Stimulated activated memory B cell treated with anti-CD40 and anti-IgM and Interleukin-4, amounts not matched to agents 10 μg/mL and 1 μg/mL and 100 μg/mL, for 72 hours (primary cell): ENCODE measurements around the gene FOXS1.
"Not testable (repeated sequence)": the region's sequence is repeated elsewhere in the genome, so short reads cannot be mapped to it uniquely, and the experiment has no call there.

Source experiments
- ATAC-seq: fragments of 150-1000 bp; cut with Tn5 transposase; 2 replicates; pipeline ENCODE4 v1.10.0; 2021
- H3K27ac Mint-ChIP-seq: one replicate; pipeline ENCODE4 v1.8.0; 2022; ENCODE audit warnings: mild to moderate bottlenecking, mixed read lengths
- H3K27me3 Mint-ChIP-seq: one replicate; pipeline ENCODE4 v1.8.0; 2022; ENCODE audit warnings: mixed read lengths
- H3K36me3 Mint-ChIP-seq: one replicate; pipeline ENCODE4 v1.8.0; 2022; ENCODE audit warnings: mixed read lengths
- H3K4me1 Mint-ChIP-seq: one replicate; pipeline ENCODE4 v1.8.0; 2022; ENCODE audit warnings: mixed read lengths
- H3K4me3 Mint-ChIP-seq: one replicate; pipeline ENCODE4 v1.8.0; 2022; ENCODE audit warnings: mild to moderate bottlenecking, moderate library complexity, mixed read lengths
- H3K9me3 Mint-ChIP-seq: one replicate; pipeline ENCODE4 v1.8.0; 2022; ENCODE audit warnings: mixed read lengths

FOXS1 gene

DNA sequence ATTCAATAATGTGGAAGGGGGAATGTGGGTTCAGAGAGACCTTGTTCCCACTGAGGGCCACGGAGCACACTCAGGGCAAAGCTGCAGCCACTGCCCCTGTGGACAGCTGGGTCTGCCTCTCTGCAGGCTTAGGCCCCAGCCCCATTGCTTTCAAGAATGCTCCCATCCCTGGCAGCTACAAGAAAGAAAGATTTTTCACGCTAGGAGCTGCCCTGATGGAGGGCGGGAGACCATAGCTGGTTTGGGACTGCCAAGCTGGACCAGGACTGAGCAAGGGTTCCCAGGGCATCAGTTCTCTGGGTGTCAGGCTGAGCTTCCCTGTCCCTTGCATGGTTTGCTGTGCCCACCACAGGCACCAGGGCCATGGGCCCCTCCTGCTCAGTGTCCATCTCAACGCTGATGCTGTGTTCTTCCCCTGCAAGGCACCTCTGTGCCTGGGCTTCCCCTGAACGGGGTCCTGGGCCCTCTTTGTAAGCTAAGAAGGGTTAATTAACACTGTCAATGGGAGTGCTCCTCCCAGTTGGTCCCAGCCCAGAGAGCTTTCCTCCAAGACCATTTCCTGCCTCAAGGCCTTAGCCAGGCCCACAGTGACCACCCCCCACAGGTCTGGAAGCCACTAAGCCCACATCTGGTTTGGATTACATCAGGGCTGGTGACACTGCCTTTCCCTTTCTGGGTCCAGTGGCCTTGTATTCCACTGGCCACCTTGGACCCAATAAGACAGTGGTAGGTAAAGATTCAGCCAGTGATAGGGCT lies 8.4 kb downstream of the FOXS1 start:
- no peak for ATAC-seq
- peaks cover 13% of the 10 kb centered on the region for H3K4me1 Mint-ChIP-seq
- H3K27ac Mint-ChIP-seq: no peak overlapping the region
- H3K27me3 Mint-ChIP-seq: peaks cover 9% of the 10 kb centered on the region
- H3K4me3 Mint-ChIP-seq: no peak overlapping the region
- H3K36me3 Mint-ChIP-seq: no peaks in the 10 kb centered on the region
- H3K9me3 Mint-ChIP-seq: no peaks in the 10 kb centered on the region

DNA sequence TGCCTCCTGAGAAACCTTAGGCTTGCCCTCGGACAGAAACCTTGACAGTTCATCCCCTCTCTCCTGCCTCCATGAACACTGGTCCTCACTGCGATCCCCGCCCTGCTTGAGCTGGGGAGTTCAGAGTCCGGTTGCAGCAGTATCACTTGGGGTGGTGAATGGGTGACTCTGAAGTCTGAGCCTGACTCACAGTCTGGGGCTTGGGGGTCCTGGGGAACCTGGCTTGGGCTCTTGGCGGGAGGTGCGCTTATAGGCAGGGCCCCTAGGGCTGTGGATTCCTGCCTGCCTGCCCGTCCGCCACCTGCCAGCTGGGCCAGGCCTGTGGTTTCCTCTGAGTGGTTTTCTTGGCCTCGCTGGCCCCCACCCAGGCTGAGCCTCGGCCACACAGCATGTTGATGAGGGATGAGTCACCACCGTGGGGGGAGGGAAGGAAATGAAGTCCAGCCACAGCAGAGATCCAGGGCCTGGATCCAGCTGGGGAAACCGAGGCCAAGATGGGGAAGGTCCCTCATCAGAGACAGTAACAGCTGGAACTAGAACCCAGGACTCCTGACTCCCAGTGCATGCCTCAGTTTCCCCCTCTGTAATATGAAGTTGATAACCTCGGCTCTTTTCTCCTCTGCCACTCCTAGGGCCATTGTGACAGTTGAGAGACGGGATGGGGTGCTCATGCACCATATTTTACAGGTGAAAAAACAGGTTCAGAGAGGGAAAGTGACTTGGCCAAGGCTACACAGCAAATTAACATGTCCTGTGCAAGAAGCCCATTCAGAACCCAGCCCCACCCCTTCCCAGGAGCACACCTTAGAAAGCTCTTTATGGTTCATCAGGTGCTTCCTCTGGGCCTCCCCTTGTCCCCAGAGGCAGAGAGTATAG lies 9.2 kb downstream of the FOXS1 start:
- peaks cover 13% of the 10 kb centered on the region for H3K4me1 Mint-ChIP-seq
- H3K9me3 Mint-ChIP-seq: no peaks in the 10 kb centered on the region
- ATAC-seq: peak; percentile 78
- H3K36me3 Mint-ChIP-seq: no peaks in the 10 kb centered on the region
- no peak overlapping the region for H3K4me3 Mint-ChIP-seq
- H3K27ac Mint-ChIP-seq: no peak overlapping the region
- peaks cover 9% of the 10 kb centered on the region for H3K27me3 Mint-ChIP-seq

- Mint-ChIP-seq H3K36me3 (no peaks in the 10 kb centered on the region), H3K4me1 (peaks cover 13% of the 10 kb centered on the region), H3K27ac (no peak overlapping the region), H3K9me3 (no peaks in the 10 kb centered on the region), H3K27me3 (peaks cover 9% of the 10 kb centered on the region), H3K4me3 (no peak overlapping the region)
- peak; percentile 4 for ATAC-seq
These were observed 9.8 kb downstream of the FOXS1 start for GRCh38 chr20:31835554-31835953.

DNA sequence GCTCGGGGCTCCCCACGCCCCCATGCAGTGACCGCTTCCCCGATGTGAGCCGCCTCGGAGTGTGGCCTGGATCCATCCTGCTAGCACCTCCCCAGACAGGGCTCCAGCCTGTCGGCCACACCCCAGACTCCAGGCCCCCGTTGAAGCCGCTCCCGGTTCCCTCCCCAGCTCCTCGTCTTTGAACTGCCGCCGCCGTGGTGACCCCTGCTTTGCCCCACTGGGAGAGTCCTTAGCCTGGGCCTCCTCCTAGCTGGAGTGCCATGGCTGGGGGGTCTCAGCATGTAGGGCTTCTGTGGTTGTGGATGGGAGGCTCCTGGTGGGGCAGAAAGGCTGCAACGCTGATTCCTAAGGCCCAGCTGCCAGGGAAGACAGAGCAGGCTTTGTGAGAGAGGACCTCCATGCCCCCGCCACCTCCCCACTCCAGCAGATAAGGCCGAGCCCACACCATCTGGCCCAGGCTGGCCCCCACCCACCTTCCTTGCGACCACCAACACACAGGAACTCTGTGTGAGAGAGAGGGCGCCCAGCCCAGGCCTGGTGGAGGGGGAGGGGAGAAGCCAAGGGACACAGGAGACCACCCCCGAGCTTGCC lies 11.4 kb downstream of the FOXS1 start:
- Mint-ChIP-seq H3K36me3 (no peaks in the 10 kb centered on the region), H3K4me1 (peaks cover 20% of the 10 kb centered on the region), H3K4me3 (no peak overlapping the region), H3K9me3 (no peaks in the 10 kb centered on the region), H3K27ac (no peak overlapping the region), H3K27me3 (peaks cover 9% of the 10 kb centered on the region)
- no peak for ATAC-seq

DNA sequence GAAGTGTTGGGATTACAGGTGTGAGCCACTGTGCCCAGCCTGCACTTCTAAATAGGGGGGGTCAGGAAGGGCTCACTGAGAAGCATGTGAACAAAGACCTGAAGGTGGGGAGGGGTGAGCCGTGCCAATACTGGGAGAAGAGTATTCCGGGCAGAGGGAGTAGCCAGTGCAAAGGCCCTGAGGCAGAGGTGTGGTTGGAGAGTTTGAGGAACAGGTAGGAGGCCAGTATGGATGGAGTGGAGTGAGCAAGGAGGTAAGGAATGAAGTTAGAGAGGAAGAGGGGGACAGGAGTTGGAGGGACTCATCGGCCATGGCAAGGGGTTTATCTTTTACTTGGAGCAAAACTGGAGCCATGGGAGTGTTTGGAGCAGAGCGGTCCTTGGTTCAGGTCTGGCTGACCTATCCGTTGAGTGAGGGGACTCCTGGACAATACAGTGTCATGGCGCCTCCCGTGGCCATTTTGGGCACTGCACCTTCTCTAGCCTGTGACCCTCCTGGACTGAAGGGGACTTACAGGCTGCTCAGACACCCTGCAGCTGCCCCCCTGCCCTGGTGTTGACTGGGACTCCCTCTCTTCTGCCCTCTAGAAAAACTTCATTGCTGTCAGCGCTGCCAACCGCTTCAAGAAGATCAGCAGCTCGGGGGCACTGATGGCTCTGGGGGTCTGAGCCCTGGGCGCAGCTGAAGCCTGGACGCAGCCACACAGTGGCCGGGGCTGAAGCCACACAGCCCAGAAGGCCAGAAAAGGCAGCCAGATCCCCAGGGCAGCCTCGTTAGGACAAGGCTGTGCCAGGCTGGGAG lies 12.1 kb downstream of the FOXS1 start:
- Mint-ChIP-seq H3K9me3 (no peaks in the 10 kb centered on the region), H3K27ac (no peak overlapping the region), H3K27me3 (peaks cover 9% of the 10 kb centered on the region), H3K4me3 (no peak overlapping the region), H3K36me3 (no peaks in the 10 kb centered on the region), H3K4me1 (peaks cover 20% of the 10 kb centered on the region)
- ATAC-seq: no peak

GRCh38 chr20:31831771-31832306 lies 13.6 kb downstream of the FOXS1 start:
- Mint-ChIP-seq H3K9me3 (no peaks in the 10 kb centered on the region), H3K27ac (no peak overlapping the region), H3K27me3 (peaks cover 9% of the 10 kb centered on the region), H3K4me1 (peaks cover 20% of the 10 kb centered on the region), H3K36me3 (no peaks in the 10 kb centered on the region), H3K4me3 (no peak overlapping the region)
- ATAC-seq: no peak

DNA sequence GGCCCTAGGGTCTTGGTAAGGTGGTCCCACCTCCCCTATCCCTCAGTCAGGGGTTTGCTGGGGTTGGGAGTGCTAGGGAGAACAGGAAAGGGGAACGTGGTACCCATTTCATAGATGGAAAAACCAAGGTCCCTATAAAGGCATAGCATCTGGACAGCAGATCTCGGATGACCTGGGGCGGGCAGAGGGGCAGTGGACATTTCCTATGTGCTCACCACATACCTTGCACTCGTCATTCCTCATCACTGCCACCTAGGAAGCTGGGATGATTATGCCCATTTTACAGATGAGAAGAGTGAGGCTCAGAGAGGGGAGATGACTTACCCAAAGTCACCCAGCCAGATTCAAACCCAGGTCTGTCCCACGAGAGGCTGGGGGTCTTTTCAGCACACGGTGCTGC lies 14.2 kb downstream of the FOXS1 start:
- Mint-ChIP-seq H3K27me3 (peaks cover 9% of the 10 kb centered on the region), H3K9me3 (no peaks in the 10 kb centered on the region), H3K4me3 (no peak overlapping the region), H3K4me1 (peaks cover 16% of the 10 kb centered on the region), H3K36me3 (no peaks in the 10 kb centered on the region), H3K27ac (no peak overlapping the region)
- no peak for ATAC-seq

DNA sequence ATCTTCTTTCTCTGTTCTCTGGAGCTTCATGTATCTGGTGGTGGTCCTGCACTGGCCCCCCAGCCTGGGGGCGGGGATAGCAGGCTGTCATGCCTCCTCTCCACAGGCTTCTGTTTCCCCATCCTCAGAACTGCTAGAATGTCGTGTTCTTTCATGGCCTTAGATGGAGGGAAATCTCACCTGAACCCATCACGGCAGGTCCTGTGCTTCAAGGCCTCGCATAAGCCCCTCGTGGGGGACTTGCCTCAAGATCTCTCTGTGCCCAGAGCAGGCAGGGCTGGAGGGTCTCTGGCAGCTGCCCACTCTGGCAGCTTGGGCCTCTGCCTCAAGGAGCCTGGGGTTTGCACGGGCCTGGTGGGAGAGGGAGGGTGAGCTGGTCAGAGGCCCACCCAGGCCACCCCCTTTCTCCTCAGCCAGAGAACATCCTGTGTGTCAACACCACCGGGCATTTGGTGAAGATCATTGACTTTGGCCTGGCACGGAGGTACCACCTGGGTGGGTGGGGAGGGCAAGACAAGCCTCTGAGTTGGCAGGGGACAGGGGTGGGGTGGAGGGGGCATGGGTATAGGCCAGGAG lies 14.9 kb downstream of the FOXS1 start:
- Mint-ChIP-seq H3K4me1 (peaks cover 9% of the 10 kb centered on the region), H3K36me3 (no peaks in the 10 kb centered on the region), H3K27me3 (peaks cover 9% of the 10 kb centered on the region), H3K27ac (no peak overlapping the region), H3K9me3 (no peaks in the 10 kb centered on the region), H3K4me3 (no peak overlapping the region)
- ATAC-seq: no peak

- Mint-ChIP-seq H3K27ac (no peak overlapping the region), H3K4me1 (peaks cover 7% of the 10 kb centered on the region), H3K9me3 (no peaks in the 10 kb centered on the region), H3K4me3 (no peak overlapping the region), H3K36me3 (no peaks in the 10 kb centered on the region), H3K27me3 (peaks cover 9% of the 10 kb centered on the region)
- no peak for ATAC-seq
These were observed 15.7 kb downstream of the FOXS1 start for GRCh38 chr20:31829731-31830130.

GRCh38 chr20:31828016-31828415 lies 17.4 kb downstream of the FOXS1 start:
- H3K36me3 Mint-ChIP-seq, H3K4me3 Mint-ChIP-seq, H3K9me3 Mint-ChIP-seq, H3K27ac Mint-ChIP-seq, H3K4me1 Mint-ChIP-seq, ATAC-seq, H3K27me3 Mint-ChIP-seq: not testable (repeated sequence)

GRCh38 chr20:31827059-31827458 lies 18.3 kb downstream of the FOXS1 start:
- ATAC-seq: no peak
- Mint-ChIP-seq H3K4me3 (no peak overlapping the region), H3K4me1 (peaks cover 7% of the 10 kb centered on the region), H3K36me3 (no peaks in the 10 kb centered on the region), H3K27me3 (no peaks in the 10 kb centered on the region), H3K9me3 (no peaks in the 10 kb centered on the region), H3K27ac (no peak overlapping the region)

DNA sequence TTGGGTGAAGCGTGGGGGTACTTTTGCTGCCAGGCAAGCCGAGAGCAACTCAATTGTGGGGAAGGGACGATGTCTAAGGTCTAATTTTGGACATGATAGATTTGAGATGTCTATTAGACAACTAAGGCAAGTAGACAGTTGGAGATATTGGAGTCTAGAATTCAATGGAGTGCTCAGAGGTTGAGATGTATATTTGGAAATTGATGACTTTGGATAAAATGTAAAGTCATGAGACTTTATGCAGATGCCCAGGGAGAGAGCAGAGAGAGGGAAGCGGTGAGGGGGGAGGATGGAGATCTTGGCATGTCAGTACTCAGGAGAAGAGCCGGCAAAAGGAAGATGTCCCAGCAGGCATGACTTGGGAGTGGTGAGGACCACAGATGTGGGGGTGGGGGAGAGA lies 19.3 kb downstream of the FOXS1 start:
- no peak for ATAC-seq
- no peak overlapping the region for H3K4me3 Mint-ChIP-seq
- H3K9me3 Mint-ChIP-seq: no peaks in the 10 kb centered on the region

GRCh38 chr20:31824554-31825313 lies 20.7 kb downstream of the FOXS1 start:
- Mint-ChIP-seq H3K27me3 (no peaks in the 10 kb centered on the region), H3K4me3 (no peak overlapping the region), H3K9me3 (no peaks in the 10 kb centered on the region), H3K27ac (no peak overlapping the region), H3K36me3 (no peaks in the 10 kb centered on the region), H3K4me1 (peaks cover under 1% of the 10 kb centered on the region)
- no peak for ATAC-seq

More for the DNA sequence above, 19.3 kb downstream of the FOXS1 start:
- peaks cover 7% of the 10 kb centered on the region for H3K4me1 Mint-ChIP-seq
- H3K27me3 Mint-ChIP-seq: no peaks in the 10 kb centered on the region
- no peak overlapping the region for H3K27ac Mint-ChIP-seq
- no peaks in the 10 kb centered on the region for H3K36me3 Mint-ChIP-seq

- H3K9me3 Mint-ChIP-seq: no peaks in the 10 kb centered on the region
- H3K36me3 Mint-ChIP-seq: no peaks in the 10 kb centered on the region
- ATAC-seq: no peak
- no peaks in the 10 kb centered on the region for H3K27me3 Mint-ChIP-seq
- no peak overlapping the region for H3K4me3 Mint-ChIP-seq
- H3K4me1 Mint-ChIP-seq: no peaks in the 10 kb centered on the region
- H3K27ac Mint-ChIP-seq: no peak overlapping the region
These were observed 21.3 kb downstream of the FOXS1 start for GRCh38 chr20:31824125-31824485.
